Hematopoietic multipotent progenitor cell treated with erythropoietin and hydrocortisone succinate and interleukin-3 and kit ligand, for 8 days (in vitro differentiated cells): ENCODE measurements around the gene FBXL13.

ENCODE experiments used
- DNase-seq: peaks from one replicate; pipeline ENCODE4 v3.0.0-alpha.2; 2015

FBXL13 gene

DNA sequence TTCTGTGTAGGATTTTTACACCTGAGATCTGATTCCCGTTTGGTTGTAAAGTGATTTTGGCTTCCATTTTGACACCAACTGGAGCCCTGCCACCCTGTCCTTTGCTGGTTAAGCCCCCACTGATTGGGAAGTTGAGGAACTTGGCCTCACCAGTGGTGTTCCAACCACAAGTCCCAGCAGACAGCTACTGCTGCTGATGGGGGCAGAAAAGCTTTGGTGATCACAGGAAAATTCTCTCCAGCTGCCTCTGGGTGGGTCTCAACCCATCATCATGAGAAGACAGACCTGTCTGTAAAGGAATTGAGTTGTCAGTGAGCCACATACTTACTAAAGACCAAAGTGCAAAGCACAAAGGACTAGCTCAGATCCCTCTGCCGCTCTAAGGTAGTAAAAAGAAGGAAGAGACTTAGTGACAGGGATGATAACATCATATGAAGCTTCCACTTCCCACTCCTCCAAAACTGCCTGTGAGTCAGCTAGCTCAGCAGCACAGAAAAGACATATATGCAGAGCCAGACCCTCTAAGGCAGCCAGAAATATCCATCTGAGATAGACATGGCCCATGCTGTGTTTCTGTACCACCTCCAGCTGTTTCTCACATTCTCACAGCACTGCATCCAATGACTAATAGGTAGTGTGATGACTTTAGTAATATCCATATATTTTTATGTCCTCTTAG lies 184.2 kb downstream of the FBXL13 start:
- no peak for DNase-seq

DNA sequence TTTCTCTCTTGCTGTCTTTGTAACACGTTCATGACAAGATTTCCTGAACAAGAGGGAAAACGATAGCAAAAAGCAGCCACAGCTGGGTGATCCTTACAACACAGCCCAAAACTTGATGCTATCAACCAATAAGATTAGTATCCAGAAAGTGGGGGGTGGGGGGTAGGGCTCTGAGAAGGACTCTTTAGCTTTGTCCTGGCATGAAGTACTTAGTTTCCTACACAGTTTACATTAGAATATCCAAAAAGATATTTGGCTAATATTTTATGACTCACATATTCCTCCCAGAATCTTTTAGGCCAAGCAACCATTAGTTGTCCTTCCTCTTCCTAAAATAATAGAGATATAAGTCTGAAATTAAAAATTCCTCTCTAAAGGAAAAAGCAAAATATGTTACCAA lies 184.7 kb downstream of the FBXL13 start:
- no peak for DNase-seq

DNA sequence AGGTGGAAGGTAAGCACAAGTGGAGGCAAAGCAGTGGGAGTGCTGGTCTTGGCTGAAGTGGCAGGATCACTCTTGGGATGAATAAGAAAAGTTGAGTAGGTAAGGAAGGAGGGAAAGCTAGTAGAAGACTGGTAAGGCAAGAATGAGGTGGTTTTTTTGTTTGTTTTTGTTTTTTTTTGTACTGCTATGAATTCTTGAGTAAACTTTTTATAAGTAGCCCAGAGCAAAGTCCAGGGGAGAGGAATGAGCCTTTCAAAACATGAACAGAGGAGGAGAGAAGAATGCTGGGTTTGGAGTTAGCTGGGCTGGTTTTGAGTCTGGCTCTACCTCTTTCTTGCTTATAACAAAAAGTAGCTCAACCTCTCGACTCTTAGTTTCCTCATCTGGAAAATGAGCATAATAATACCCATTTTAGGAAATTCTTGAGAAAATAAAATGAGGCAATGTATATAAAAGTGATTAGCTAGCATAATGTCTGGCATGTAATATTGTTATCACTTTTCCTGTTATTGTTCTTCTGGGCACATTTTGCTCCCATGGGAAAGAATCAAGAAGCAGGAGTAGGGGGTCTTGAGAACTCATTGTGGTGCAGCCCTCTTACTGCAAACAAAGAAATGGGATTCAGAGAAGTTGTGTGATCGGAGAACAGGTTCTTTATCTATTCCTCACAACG lies 185.9 kb downstream of the FBXL13 start:
- no peak for DNase-seq

DNA sequence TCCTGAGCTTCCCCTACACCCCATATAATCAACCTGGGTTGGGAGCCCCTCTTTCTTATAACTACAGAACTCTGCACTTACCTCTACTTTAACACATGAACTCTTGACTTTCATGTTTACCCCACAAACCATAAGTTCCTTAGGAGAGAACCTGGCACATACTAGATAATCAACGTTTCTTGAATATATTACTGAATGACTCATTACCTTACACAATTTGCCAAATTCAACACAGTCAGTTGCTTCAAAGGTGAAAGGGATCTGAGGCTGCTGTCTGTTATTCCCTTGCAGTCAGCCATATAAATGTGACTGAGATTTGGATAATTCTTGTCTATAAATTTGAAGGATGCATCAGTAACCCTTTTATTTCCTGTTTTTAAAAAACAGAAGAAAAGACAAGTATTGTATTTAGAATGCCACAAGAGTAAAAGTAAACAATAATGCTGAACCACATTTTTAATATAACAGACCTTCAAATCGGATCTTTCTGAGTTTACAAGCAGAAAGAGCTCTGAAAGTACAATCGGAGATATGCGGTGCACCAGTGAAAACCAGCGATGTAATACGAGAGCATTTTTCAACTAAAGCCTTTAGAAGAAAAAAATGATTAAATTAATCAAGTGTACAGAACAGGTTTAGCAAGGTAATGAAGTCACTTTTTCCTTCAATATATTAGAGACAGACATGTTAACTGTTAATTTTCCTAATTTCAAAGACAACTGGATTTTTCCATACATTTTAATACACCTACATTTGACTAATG lies 191.3 kb downstream of the FBXL13 start:
- no peak for DNase-seq

DNA sequence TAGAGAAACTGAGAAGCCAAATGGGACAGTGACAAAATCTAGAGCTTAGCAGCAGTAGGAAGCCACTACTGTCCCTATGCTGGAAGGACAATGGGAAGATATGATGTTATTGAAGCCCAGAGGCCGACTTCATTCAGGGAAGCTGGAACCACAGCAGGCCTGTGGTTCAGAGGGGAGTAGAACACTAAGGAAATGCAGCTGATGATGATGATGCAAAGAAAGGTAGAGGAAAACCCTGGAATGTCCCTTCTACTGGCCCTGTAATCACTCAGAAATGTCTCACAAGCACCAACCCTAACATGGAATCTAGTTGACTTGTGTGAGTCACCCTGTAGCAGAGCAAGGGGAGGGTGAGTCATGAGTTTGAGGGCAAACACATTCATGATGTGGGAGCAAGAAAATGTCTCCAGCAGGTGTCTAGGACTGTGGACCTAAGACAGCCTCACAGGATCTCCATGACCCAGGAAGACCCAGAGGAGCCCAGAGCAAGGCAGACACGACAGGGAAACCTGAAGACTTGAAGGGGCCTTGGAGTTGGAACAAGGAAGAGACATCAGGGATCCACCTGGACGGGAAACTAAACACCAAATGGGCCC lies 198.8 kb downstream of the FBXL13 start:
- no peak for DNase-seq

DNA sequence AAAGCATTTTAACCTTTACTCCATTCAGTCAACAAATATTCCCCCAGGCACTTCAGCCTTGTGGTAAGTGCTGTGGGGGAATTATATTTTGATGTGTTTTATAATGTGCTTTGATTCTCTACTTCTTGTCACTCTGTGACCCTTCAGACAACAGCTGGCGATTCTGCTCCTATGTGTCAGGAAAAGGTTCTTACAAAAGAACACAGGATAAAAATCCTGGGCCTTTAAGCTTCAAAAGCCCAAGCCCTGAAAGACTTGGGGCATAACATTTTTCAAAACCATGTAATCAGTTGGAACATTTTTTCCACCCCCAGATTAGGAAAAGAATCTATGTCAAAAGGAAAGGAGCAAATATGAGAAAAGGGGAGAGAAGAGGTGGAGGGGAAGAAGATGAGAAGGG lies 199.6 kb downstream of the FBXL13 start:
- no peak for DNase-seq

DNA sequence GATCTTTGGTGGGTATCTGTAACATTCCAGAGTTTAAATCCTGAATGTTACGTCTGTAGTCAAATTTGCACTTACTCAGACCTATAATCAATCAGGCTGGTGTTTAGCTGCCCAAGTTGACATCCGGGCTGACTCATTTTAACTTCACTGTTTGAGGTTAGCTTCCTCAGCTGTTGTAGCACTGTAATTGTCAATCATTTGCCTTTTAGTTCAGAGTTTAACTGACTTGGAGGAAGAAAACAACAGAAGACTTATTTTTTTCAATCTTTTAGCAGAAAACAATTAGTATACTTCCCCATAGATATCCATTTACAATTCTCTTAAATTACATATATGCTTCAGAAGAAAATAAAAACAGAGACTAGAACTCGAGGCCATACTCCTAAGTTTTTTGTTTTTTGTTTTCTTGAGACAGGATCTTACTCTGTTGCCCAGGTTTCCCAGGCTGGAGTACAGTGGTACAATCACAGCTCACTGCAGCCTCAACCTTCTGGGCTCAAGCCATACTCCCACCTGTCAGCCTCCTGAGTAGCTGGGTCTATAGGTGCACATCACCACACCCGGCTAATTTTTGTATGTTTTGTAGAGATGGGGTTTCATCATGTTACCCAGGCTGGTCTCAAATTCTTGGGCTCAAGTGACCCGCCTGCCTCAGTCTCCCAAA lies 200.3 kb downstream of the FBXL13 start:
- peak; percentile 11 for DNase-seq

DNA sequence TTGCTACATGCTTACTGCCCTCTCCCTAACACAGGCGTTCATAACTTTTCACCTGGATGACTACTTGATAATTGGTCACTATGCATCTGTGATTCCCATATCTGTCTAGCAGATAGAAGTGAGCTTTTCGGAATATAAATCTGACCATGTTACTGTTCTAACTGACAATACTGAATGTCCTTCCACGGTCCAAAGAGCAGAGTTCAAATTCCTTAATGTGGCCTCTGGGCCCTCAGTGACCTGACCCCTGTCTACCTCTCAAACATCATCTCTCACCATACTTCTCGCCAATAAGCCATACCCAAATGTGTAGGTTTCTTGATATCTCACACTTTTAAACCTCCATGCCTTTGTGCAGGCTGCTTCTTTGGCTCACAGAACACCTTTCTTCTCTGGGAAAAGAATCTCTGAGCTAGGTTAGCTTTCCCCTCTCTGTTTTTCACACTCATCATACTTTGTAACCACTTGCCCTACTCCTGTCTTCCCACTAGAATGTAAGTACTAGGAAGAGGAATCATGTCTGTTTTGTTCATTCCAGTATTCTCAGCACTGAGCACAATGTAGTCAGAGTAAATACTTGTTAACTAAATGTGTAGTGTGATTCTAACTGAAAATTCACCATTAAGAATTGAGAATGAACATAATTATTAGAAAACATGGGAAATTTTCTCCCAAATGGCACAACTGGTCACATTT lies 201.0 kb downstream of the FBXL13 start:
- no peak for DNase-seq

DNA sequence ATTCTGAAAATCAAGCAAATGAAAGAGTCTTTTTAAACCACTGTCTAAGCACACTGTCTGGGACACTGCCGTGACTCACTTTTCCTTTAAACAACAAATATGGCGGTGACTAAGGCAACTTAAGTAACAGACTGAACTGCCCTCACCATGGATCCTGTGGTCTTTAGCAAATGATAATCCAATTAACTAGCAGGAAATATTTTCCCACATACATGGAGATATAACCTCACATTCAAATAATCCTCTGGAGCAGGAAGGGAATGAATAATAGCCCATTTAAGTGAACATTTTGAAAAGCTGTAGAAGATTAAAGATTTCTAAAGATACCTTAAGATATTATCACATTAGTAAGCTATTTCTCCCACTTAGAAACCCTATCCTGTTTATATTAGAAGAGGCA lies 202.1 kb downstream of the FBXL13 start:
- DNase-seq, result no peak

DNA sequence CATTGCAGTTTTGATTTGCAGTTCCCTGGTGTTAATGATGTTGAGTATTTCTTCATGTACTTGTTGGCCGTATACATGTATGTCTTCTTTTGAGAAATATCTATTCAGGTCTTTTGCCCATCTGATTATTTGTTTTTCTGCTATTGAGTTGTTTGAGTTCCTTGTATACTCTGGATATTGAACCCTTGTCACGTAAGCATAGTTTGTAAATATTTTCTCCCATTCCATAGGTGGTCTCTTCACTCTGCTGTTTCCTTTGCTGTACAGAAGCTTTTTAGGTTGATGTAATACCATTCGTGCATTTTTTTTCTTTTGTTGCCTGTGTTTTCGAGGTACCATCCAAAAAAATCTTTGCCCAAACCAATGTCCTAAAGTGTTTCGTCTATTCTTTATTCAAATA lies 205.4 kb downstream of the FBXL13 start:
- no peak for DNase-seq

DNA sequence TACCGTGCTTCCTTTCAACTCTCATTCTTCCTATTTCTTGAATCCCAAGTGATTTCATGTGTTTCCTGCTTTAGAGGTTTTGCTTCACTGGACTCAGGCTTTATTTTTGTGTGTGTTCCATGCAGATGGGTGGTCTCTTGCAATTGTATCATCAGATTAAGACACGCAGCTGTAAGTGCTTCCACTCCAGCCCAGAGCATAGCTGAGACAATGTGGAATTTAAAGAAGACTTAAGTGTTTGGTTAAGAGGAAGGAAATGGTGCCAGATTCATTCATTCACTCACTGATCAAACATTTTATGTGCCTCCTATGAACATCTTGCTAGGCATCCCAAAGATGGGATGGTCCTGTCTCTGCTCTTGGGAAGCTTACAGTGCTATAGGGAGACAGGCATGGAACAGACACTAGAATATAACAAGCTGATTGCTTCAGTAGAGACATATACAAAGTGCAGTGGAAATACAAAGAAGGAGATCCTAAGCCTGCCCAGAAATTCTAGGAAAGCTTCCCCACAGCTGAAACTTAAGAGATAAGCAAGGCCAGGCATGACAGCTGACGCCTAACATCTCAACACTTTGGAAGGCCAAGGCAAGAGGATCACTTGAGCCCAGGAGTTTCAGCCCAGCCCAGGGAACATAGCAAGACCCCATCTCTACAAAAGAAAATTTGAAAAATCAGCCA lies 207.9 kb downstream of the FBXL13 start:
- no peak for DNase-seq

DNA sequence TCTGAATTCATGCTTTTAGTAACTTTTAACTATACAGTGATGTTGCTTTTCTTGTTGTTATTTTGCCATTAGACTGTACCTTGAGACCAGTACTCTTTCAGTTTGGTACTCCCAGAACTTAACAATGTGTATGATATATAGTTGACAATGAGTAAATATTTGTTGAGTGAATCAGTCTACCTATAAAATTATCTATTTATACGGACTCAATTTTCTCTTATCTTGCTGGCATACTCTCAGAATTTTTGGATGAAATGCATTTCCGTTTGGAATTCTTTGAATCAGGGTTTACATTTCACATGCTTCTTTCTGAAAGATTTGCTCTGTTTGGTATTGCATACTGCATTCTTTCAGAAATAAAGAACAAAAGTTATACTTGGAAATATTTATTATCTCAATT lies 209.6 kb downstream of the FBXL13 start:
- no peak for DNase-seq

DNA sequence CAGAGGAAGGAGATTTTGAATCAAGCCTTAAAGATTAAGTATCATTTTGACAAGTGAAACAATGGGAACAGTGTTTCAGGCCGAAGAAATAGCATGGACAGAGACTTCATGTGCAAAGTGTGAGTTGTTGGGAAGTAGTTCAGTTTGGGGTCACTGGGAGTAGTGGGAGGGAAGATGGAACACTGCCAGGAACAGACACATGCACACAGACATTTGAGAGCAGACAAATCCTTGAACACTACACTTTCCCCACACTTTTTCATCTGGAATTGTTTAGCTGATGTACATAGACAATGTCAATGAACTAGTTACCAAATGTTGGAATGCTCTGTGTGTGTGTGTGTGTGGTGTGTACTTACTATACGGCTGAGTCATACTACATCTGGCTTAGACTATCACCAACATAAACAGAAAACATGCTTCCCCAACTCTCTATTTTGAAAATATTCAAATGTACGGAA lies 214.2 kb downstream of the FBXL13 start:
- DNase-seq, result no peak

DNA sequence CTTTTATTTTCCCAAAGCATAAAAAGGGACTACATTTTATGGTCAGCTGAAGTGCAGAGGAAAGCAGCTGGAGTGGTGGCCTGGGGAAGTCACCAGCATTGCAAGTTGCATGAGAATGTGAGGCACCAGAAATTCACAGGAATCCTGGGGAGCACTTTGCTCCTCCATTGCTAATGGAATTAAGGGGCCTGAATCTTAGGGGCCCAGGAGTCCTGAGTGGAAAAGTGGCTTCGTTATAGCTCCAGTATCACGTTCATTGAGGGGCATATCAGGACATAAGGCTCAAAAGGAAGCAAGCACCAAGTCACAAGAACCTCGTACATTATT lies 214.8 kb downstream of the FBXL13 start:
- DNase-seq, result no peak

DNA sequence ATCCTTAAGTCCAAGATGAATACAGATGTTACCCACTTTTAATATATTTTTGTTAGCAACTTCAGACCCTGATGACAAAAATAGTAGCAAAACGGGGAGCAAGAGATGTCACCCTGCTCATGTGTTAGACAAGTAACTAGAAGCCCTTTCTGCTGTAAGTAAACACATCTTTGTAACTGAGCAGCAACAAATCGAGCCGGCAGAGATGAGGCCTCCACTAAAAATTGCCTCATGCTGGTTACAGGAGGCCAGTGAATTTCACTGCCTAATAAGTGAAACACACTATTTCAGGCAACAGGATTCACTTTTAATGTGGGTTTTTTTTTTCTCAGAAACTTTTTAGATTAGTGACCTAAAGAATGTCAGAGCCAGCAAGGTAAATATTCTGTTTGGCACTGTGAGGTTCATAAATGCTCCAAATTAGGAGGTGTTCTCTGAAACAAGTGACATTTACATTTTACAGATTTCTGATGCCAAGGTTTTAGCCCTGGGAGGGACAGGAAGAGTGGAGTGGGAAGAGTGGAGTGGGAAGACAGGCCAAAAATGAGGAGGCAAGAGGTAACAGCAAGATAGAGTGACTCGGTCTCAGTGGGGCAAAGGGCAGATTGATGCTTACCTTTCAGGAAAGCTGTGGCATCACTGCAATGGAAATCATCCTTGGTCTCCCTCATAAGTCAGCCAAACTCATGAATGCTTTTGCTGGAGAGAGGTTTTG lies 215.4 kb downstream of the FBXL13 start:
- no peak for DNase-seq

DNA sequence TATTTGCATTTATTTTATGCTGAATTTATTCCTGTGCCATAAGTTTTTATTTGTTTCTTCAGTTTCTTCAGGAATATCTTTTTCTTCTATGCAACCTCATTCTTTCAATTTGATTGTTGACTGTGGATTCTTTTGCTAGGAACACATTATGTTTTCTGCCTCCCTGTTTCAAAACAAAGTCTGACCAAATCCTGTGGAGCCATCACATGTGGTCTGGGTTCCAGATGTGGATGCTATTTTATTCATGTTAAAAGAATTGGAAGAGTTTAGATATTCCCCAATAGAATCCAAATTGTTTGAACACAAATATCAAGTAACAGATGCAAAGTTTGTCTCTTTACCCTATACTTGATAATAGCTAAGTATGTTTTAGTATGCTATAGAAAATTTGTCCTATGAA lies 218.6 kb downstream of the FBXL13 start:
- DNase-seq, result no peak

DNA sequence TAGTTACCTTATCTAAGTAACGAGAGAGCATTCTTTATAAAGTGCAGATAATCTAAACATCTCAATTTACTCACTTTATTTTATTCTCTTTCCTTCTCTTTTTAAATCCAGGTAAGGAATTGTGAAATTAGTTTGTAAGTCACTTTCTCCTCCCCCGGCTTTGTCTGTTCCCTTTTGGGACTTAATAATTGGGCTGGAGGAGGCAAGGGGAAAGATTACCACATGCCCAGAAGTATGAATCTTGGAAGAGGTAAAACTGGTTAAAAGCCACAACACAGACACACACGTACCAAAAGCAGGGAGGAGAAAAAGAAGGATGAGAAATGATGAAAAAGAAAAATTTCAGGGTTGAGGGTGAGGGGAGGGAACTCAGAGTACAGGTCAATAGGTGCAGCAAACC lies 225.1 kb downstream of the FBXL13 start:
- DNase-seq, result no peak

DNA sequence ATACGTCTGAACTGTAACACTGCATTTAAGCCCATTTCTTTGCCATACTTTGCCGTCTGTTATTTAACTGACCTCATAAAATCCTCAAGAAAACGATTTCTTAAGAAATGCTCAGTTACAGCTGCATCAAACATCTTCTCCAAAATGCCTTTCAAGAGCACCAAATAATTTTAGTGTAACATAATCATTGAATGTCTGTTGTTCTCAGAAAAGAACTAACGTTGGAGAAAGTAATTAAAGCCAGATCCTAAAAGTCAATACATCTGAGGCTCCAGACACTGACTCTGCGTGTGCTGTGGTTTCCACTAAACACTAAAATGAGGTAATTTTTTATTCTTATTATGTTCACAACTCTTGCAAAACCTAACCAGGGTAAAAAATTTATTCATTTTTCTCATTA lies 225.5 kb downstream of the FBXL13 start:
- no peak for DNase-seq

DNA sequence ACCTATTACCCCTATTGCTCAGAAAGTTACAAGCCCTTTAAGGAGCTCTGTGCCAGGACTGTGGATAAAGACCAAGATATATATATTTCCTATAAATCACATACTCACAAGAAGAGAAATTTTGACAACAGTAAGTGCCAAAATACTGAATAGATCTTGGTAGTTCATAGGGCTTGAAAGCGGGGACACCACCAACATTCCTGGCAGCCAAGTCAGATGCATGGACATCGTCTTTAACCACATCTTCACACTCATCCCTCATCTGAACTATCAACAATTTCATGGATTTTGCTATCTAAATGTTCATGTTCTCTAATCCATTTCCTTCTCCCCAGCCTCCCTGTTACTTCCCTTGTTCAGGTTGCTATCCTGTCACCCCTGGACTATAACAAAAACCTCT lies 229.2 kb downstream of the FBXL13 start:
- no peak for DNase-seq

DNA sequence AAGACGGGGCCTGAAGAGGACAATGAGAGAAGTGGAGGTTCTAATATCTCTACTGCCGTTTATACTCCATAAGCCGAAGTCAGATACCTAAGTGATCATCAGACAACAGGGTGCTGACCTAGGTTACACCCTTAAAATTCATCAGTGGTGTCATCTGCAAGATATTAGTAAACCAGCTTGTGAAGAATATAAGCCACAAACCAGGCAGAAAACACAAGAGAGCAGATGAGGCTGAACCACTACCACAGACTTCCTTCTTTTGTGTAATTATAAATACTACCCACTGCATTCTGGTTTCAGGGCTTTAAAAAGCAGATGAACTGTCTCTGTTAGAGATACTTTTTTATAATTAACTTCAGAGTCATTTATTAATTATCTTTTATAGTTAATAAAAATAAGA lies 230.7 kb downstream of the FBXL13 start:
- DNase-seq, result no peak

DNA sequence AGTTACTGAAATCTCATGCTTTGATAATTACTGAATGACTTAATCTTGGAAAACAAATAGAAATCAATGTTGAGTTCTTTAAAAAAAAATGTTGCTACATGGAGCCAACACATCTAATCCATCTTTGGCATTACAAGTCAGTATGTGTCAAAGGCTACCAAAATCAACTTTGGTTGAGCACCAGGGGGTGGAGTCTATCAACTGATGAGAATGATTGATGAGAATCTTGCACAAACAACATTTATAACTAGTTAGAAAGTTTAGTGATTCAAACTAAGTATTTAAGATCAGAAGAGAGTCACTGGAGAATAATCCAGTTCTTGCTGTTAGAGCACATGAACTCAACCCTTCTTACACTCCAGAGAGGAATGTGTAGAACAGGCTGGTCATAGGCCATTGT lies 232.3 kb downstream of the FBXL13 start:
- DNase-seq, result no peak
